PC-9 (cell line): ENCODE data around the gene HMBS.

ENCODE experiments used
- CTCF ChIP-seq: fragments of 200-600 bp; sonication (generic); conservative IDR thresholded peaks from 2 replicates; pipeline ENCODE4 v1.6.1; 2017; ENCODE audit warnings: mixed run types, antibody characterized with exemption, mild to moderate bottlenecking, moderate library complexity
- EZH2 ChIP-seq: fragments of 200-600 bp; sonication (generic); IDR thresholded peaks from 2 replicates; pipeline ENCODE4 v1.8.0; 2017; ENCODE audit warnings: antibody characterized with exemption, low read depth

GRCh38 chr11:119087747-119088241 lies 3.1 kb downstream of the HMBS start:
- TF ChIP-seq CTCF: no peak
- TF ChIP-seq EZH2: no peak
